SK-N-MC (cell line): ENCODE results near the gene LRRC74B.
"Not testable (repeated sequence)": the region's sequence is repeated elsewhere in the genome, so short reads cannot be mapped to it uniquely, and the experiment has no call there.

ENCODE experiments used
- DNase-seq: peaks from one replicate; pipeline ENCODE4 v3.0.0-alpha.2; 2011; ENCODE audit warnings: low read depth, low spot score
- H3K27ac ChIP-seq: fragments of 200-600 bp; sonication (generic); 2 replicates; pipeline ENCODE4 v1.5.1; 2016; ENCODE audit warnings: mixed run types
- H3K36me3 ChIP-seq: fragments of 200-600 bp; sonication (generic); 2 replicates; pipeline ENCODE4 v1.6.1; 2017; ENCODE audit warnings: antibody characterized with exemption, low read length, mixed read lengths; ENCODE audit not compliant: insufficient read depth
- H3K4me3 ChIP-seq: fragments of 200-600 bp; sonication (generic); 2 replicates; pipeline ENCODE4 v1.5.1; 2016
- H3K9ac ChIP-seq: fragments of 200-600 bp; sonication (generic); 2 replicates; pipeline ENCODE4 v1.8.0; 2017; ENCODE audit warnings: mixed run types, mixed read lengths; ENCODE audit not compliant: insufficient read length
- H3K9me3 ChIP-seq: fragments of 200-600 bp; sonication (generic); 2 replicates; pipeline ENCODE4 v1.6.1; 2017; ENCODE audit warnings: low read depth, mild to moderate bottlenecking, antibody characterized with exemption, low read length, moderate library complexity, mixed read lengths
- EZH2 ChIP-seq: fragments of 200-600 bp; sonication (generic); IDR thresholded peaks from one replicate; pipeline ENCODE4 v1.6.1; 2017; ENCODE audit warnings: antibody characterized with exemption
- FOXP2 ChIP-seq: optimal IDR thresholded peaks from 2 replicates; pipeline ENCODE3; 2011; ENCODE audit warnings: mild to moderate bottlenecking, moderate library complexity; ENCODE audit not compliant: insufficient read depth; ENCODE audit errors: extremely low read length, control extremely low read depth
- POLR2AphosphoS5 ChIP-seq: IDR thresholded peaks from 2 replicates; pipeline ENCODE4 v1.6.1; 2012; ENCODE audit warnings: mild to moderate bottlenecking, low read depth, low read length, borderline replicate concordance

The LRRC74B gene

DNA sequence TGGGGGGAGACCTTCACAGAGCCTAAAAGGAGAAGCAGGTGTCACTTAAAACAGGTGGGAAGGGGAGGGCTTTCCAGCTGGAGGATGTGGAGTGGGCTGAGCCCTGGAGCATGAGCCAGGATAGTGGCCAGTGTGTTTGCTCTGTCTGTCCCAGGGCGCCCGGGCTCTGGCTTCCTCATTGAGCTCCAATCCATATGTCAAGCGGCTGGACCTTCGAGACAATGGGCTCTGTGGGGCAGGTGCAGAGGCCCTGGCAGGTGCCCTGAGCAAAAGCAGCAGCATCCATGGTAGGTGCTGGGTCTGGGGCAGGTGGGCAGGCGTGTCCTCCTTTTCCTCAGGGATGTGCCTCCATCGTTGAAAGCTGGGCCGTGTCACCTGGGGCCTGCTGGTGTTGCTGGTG lies 2.0 kb downstream of the LRRC74B start:
- Histone ChIP-seq H3K9ac (no peak overlapping the region), H3K4me3 (no peak overlapping the region), H3K9me3 (no peaks in the 10 kb centered on the region), H3K27ac (no peak overlapping the region), H3K36me3 (no peaks in the 10 kb centered on the region)
- DNase-seq: no peak
- TF ChIP-seq FOXP2 (no peak), POLR2AphosphoS5 (no peak), EZH2 (no peak)

DNA sequence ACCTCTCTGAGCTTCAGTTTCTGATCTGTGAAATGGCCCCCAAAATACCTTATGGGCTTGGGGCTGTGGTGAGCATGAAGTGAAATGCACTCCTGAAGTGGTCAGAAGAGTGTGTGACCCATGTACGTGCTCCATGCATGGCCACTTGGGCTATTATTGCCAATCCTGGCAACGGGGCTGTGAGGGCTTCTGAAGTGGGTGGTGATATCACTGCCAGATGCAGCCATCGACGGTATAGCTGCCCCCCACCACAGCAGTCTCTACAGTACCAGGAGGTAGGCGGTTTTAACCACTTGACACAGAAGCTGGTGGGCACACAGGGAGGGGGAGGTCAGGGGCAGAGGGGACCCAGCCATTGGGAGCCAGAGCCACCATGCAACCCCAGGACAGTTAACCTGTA lies 2.7 kb downstream of the LRRC74B start:
- H3K9ac ChIP-seq, H3K9me3 ChIP-seq, H3K27ac ChIP-seq, H3K4me3 ChIP-seq, DNase-seq, H3K36me3 ChIP-seq: not testable (repeated sequence)

DNA sequence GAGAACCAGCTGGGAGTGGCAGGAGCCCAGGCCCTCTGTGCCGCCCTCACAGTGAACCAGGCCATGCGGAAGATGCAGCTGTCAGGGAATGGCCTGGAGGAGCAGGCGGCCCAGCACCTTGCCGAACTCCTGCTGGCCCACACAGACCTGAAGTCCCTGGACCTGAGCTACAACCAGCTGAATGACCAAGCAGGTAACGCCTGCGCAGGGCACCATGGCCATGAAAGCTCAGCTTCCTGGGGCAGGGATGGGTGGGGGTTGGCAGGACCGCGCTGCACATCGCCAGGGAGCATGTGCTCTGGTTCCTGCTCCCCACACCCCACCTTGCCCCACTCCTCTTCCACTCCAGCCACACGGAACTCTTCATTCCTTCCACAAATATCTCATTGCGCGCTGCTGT lies 3.2 kb downstream of the LRRC74B start:
- H3K9me3 ChIP-seq, H3K36me3 ChIP-seq, H3K9ac ChIP-seq, H3K4me3 ChIP-seq, H3K27ac ChIP-seq, DNase-seq: not testable (repeated sequence)

DNA sequence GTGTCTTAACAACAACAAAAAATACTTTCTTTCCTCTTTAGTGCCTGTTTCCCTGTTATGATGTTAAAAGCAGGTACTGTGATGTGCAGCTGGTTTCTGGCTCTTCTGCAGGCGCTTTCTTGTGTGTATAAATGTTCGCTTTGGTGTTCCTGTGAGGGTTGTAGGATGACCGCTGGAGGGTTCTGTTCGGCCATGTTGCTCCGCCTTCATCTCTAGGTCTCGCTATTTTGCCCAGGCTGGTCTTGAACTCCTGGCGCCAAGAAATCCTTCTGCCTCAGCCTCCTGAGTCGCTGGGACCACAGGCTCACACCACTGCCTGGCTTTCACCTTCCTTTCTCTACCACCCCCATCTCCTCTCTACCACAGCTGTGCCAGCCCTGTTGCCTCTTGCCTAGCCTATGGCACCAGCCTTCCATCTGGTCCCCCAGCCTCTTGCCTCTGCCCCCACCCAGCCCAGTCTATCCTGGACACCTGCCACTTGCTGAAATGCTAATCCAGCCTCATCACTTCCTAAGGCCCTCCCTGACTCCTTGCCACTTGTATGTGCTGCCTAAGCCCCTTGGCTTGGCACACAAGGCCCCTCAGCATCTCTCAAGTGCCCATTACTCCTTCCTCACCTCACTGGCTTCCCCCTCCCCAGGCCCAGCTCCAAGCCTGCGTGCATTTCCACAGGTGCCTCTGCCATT lies 5.5 kb downstream of the LRRC74B start:
- no peak for TF ChIP-seq EZH2
- TF ChIP-seq POLR2AphosphoS5: no peak
- no peak for TF ChIP-seq FOXP2
- H3K9me3 ChIP-seq: no peaks in the 10 kb centered on the region
- DNase-seq: no peak
- H3K4me3 ChIP-seq: no peak overlapping the region
- no peak overlapping the region for H3K27ac ChIP-seq
- H3K36me3 ChIP-seq: no peaks in the 10 kb centered on the region
- H3K9ac ChIP-seq: no peak overlapping the region

DNA sequence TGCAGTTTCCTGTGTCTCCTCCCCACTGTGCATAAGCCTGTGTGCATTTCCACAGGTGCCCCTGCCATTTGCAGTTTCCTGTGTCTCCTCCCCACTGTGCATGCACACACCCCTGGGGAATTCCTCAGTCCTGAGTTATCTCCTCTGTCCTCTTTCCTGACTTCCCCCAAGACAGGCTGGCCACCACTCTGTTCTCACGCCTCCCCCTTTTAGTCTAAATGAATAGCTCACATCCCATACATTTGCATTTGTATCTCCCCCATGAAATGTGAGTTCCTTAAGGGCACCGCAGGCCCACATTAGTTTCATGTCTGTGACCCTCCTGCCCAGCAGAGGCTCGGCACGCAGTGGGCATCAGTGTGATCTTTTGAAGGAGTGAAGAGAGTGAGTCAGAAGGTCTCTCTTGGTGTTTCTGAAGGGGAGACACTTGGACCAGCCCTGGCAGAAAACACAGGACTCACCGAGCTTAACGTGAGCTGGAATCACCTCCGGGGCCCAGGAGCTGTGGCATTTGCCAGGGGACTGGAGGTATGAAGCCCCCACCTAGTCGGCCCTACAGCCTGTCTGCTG lies 6.2 kb downstream of the LRRC74B start:
- no peak for DNase-seq
- TF ChIP-seq EZH2: no peak
- no peak for TF ChIP-seq POLR2AphosphoS5
- TF ChIP-seq FOXP2: no peak
- Histone ChIP-seq H3K4me3 (no peak overlapping the region), H3K27ac (no peak overlapping the region), H3K36me3 (no peaks in the 10 kb centered on the region), H3K9me3 (no peaks in the 10 kb centered on the region), H3K9ac (no peak overlapping the region)

DNA sequence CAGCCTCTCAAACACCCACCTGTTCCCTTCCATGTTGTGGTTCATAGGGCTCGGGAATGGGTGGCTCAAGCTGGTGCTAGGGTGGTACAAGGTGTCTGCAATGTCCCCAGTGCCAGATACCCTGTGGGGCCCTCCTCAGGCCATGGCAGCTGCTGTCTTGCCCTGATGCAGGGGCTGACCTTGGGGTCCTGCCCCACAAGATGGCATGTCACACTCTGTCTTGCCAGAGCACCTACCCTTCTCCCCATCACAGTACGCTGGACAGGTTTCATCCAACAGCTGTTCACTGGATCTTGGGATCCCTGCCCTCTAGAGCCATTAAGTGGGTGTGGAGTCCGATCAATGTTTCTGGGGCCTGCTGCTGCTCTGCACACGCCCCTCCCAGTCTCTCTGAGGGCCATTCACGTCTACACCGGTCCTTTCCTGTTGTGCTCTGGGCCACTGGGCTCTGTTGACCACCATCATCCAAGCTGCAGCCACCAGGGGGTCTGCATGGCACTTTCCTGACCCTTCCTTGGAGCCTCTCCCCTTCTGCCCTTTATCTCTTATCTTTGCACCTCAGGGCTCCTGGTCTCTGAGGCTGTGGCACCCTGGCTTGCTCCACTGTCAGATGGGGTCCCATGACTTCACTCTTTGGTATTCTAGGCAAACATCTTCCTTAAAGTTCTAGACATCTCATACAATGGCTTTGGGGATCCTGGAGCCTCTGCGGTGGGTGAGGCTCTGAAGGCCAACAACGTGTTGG lies 7.1 kb downstream of the LRRC74B start:
- Histone ChIP-seq H3K9me3 (no peaks in the 10 kb centered on the region), H3K36me3 (no peaks in the 10 kb centered on the region), H3K27ac (no peak overlapping the region), H3K4me3 (no peak overlapping the region), H3K9ac (no peak overlapping the region)
- TF ChIP-seq POLR2AphosphoS5: no peak
- no peak for TF ChIP-seq EZH2
- no peak for TF ChIP-seq FOXP2
- no peak for DNase-seq

DNA sequence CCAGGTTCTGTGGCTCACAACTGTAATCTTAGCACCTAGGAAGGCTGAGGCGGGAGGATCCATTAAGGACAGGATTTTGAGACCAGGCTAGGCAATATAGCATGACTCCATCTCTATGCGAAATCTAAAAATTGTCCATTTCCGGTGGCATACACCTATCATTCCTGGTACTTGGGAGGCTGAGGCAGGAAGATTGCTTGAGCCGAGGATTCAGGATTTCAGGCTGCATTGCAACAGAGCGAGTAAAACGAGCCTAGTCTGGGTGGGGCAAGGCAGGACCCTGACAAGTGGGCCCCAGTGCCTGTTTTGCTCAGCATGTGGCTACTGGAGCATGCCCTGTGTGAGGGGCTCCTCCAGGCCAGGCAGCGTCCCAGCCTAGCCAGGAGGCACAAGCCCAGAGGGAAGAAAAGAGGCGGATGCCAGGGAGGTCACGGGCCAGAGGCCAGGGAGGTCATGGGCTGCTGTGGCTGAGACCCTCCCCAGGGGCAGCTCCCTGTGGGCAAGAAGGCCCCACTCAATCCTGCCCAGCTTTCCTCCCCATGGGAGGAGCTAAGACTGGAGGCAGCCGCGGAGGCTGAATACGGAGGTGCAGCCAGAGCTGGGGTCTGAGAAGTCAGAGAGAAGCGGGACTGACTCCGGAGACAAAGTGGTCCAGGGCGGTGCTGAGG lies 8.4 kb downstream of the LRRC74B start:
- Histone ChIP-seq H3K9ac (no peak overlapping the region), H3K4me3 (no peak overlapping the region), H3K27ac (no peak overlapping the region), H3K9me3 (no peaks in the 10 kb centered on the region), H3K36me3 (no peaks in the 10 kb centered on the region)
- no peak for DNase-seq
- TF ChIP-seq EZH2: no peak

DNA sequence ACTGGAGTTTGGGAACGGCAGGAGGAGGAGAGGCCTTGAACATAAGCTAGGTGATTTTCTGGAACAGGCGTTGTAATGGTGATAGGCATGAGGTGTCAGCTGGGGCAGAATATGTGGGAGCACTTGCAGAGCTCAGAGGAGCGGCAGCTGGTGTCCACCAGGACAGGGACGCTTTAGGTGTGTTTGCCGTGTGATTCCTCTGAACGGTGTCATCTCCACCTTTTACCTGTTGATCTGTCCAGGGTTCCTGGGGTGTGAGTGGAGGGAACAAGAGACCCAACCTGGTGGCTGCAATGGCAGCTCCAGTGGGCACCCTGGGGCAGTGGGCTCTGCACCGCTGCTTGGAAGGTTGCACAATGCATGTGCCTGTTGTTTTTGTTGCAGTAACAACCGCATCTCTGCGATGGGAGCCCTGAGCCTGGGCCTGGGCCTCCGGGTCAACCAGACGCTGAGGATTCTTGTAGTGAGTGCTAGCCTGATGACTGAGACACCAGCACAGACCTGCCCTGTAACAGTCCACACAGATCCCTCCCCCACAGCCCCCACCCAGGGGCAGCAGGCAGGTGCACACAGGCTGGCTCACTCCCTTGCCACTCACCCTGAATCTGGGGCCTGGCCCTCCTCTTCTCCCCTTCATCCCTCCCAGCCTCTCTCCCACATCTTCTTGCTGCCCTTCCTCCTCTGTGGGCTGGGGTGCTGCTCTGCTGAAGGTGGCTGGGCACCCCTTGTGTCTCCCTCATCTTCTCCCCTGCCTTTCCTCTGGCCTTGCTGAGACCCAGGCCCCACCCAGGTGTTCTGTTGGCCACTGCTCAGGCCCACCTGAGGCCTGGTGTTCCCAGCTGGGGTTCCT lies 9.2 kb downstream of the LRRC74B start:
- Histone ChIP-seq H3K4me3 (no peak overlapping the region), H3K36me3 (no peaks in the 10 kb centered on the region), H3K27ac (no peak overlapping the region), H3K9ac (no peak overlapping the region), H3K9me3 (no peaks in the 10 kb centered on the region)
- TF ChIP-seq POLR2AphosphoS5: no peak
- TF ChIP-seq EZH2: no peak
- TF ChIP-seq FOXP2: no peak
- DNase-seq: no peak
